Small intestine (tissue), 7 donors: ENCODE results near the gene RORC. TPM values are rescaled to one million over a fixed set of nuclear protein-coding genes. Genes with fewer than 3 reads are reported as not detected.

Source experiments
- DNase-seq, 2 donors: peaks; one replicate each; pipeline versions ENCODE4 v3.0.0 to v3.0.0-alpha.2; 2013
- FAIRE-seq: peaks from 2 replicates; lab custom pipeline; 2012; peaks lifted over from hg19 to GRCh38; lab: Jason Lieb, UNC
- H3K27ac ChIP-seq, 3 donors: one replicate each; pipeline ENCODE4 v1.5.1; 2013; ENCODE audit warnings: low read length in 2 of 3, mild to moderate bottlenecking in 2 of 3, control low read depth in 1 of 3, inconsistent platforms in 1 of 3, low read depth in 1 of 3, moderate library complexity in 1 of 3
- H3K27me3 ChIP-seq, 3 donors: one replicate each; pipeline ENCODE4 v1.6.1; 2013; ENCODE audit warnings: low read length in 3 of 3, inconsistent platforms in 1 of 3; ENCODE audit not compliant: control insufficient read depth in 3 of 3, insufficient read depth in 3 of 3
- H3K36me3 ChIP-seq, 3 donors: one replicate each; pipeline ENCODE4 v1.6.1; 2013; ENCODE audit warnings: low read length in 3 of 3, inconsistent platforms in 1 of 3, low read depth in 1 of 3, mild to moderate bottlenecking in 1 of 3, moderate library complexity in 1 of 3; ENCODE audit not compliant: control insufficient read depth in 3 of 3, insufficient read depth in 2 of 3
- H3K4me1 ChIP-seq, 3 donors: one replicate each; pipeline ENCODE4 v1.6.1; 2013; ENCODE audit warnings: low read length in 2 of 3, inconsistent platforms in 1 of 3, low read depth in 1 of 3, mild to moderate bottlenecking in 1 of 3, moderate library complexity in 1 of 3; ENCODE audit not compliant: control insufficient read depth in 3 of 3, insufficient read depth in 2 of 3
- H3K4me3 ChIP-seq, 3 donors: one replicate each; pipeline ENCODE4 v1.5.1; 2013; ENCODE audit warnings: low read length in 3 of 3, control low read depth in 1 of 3, inconsistent platforms in 1 of 3, low read depth in 1 of 3, mild to moderate bottlenecking in 1 of 3, moderate library complexity in 1 of 3
- H3K9me3 ChIP-seq, 2 donors: one replicate each; pipeline ENCODE4 v1.6.1; 2013; ENCODE audit warnings: low read depth in 1 of 2, low read length in 1 of 2; ENCODE audit not compliant: control insufficient read depth in 2 of 2, insufficient read depth in 1 of 2
- WGBS, 3 donors: extraction: QIAGEN DNeasy Blood & Tissue Kit; methylation state at CpG; one replicate each; pipeline ENCODE4 v1.1.7; 2013; 5-methylcytosine and 5-hydroxymethylcytosine counted together
- polyA plus RNA-seq, 4 donors: library from polyadenylated mRNA; stranded (reverse) in 3 of 4; unstranded in 1 of 4; fragments of 200-250 nt in 3 of 4; fragments of 120-200 nt in 1 of 4; gene quantifications; one replicate each; pipeline versions ENCODE4 v1.2.1 to v1.2.3, GENCODE V29; 2013
- donor health status: healthy with polysubstance abuse.
- donor health status: control.
- donor health status: control.
- donor health status: Bipolar disorder and iron deficiency.
- donor health status: healthy.

The RORC gene
- polyA plus RNA-seq, 4 donors = 5.4 to 15.2 (median 10.8) TPM

DNA sequence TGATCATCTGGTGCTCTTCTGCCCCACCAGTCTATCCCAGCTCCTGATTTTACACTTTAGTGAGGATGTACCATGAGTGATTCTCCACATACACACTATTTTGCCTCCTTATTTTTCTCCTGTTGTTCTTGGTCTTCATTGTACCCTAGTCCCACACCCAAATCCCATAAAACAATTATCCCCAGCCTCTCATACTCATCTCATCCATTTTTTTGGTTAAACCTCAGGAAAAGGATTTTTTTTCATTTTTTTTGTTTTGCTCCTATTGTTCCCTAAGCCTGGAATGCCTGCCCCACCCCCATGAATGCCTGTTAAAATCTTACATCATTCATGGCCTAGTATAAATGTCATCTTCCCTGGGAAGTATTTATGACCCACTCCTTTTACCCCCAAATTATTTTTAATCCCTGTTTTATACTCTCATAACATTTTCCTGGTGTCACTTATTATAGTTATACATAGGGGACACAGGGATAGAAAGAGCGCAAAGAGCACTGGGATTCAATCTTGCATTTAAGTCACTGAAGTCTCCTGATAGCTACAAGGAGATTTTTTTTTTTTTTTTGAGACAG is 21.5 kb downstream of the RORC start:
- Histone ChIP-seq H3K4me3 (no peak overlapping the region), H3K27ac (no peak overlapping the region), H3K9me3 (no peaks in the 10 kb centered on the region), H3K36me3 (peaks cover 0 to 5% (median 2%) of the 10 kb centered on the region in 3 donors), H3K27me3 (peaks cover 0 to 7% (median 0%) of the 10 kb centered on the region in 3 donors), H3K4me1 (no peaks in the 10 kb centered on the region)
- FAIRE-seq (no peak), DNase-seq (no peak)
- 96 to 97% (median 97%) methylated on average over 1 of the region's 1 CpG for WGBS, 3 donors

DNA sequence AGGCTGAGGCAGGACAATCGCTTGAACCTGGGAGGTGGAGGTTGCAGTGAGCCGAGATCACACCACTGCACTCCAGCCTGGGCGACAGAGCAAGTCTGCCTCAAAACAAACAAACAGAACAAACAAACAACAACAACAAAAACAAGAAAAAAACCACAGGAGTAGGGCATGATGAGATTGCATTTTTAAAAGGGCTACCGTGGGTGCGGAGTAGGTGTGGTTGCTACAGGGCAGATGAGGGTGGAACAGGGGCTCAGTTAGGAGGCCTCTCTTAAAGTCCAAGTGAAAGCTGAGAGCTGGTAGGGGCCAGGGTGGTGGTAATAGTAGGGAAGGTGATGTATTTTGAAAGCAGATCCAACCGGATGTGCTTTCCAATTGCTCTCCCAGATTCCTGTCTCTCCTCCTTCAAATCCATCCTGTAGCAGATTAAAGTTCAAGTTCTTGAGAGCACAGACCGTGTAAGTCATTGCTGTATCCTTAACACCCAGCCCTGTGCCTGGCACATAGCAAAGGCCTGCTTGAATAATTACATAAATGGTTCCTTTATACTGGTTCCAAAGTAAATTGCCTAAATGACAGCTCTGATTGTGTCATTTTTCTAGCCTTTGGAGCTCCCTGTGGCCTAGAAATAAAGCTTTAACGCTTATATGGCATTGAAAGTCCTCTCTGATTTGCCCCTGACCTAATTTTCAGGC is 22.2 kb downstream of the RORC start:
- H3K27ac ChIP-seq = no peak overlapping the region
- peaks cover 0 to 12% (median 0%) of the 10 kb centered on the region in 3 donors for H3K27me3 ChIP-seq
- FAIRE-seq = no peak
- no peak overlapping the region for H3K4me3 ChIP-seq
- no peaks in the 10 kb centered on the region for H3K4me1 ChIP-seq
- no peaks in the 10 kb centered on the region for H3K9me3 ChIP-seq
- 61 to 70% (median 66%) methylated on average over 8 of the region's 8 CpGs for WGBS, 3 donors
- no peak for DNase-seq
- peaks cover 0 to 5% (median 0%) of the 10 kb centered on the region in 3 donors for H3K36me3 ChIP-seq

DNA sequence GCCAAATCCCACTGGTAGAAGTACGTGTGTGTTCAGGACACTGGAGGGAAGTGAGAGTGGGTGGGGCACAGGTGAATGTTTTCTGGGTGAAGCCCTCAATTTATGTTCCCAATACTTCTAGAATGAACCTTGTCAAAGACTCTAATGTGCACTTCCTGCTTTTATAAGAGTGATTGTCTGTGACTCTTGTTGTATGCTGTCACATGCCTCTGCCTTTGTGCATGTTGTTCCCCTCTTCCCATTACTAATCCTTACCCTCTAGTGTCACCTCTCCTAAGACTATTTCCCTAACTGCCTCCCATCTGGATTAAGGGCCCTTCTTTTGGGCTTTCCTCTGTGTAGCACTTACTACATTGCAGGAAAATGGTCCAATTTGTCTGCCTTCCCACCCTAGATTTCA is 23.8 kb downstream of the RORC start:
- DNase-seq = no peak
- Histone ChIP-seq H3K27ac (no peak overlapping the region), H3K4me3 (no peak overlapping the region), H3K36me3 (peaks cover 0 to 5% (median 0%) of the 10 kb centered on the region in 3 donors), H3K27me3 (peaks cover 0 to 22% (median 0%) of the 10 kb centered on the region in 3 donors), H3K4me1 (no peaks in the 10 kb centered on the region), H3K9me3 (no peaks in the 10 kb centered on the region)
- WGBS, 3 donors = 54 to 56% (median 55%) methylated on average over 1 of the region's 1 CpG
- FAIRE-seq = no peak

DNA sequence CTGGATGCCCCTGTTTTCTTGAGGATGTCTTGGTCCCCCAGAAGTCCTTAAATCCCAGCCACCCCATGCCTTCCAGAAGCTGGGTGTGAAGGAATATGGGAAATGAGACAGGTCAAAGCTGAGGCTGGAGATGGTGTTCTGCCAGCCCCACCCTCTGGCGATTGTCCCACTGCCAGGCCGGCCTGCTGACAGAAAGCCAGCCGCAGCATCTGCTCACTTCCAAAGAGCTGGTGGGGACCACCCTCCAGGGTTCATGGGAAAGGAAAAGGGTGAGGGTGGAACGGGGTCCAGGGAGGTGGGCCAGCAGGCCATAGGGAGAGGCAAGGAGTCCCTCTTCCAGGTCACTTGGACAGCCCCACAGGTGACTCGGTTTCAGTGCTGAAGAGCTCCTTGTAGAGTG is 24.5 kb downstream of the RORC start:
- Histone ChIP-seq H3K27ac (no peak overlapping the region), H3K4me1 (no peaks in the 10 kb centered on the region), H3K4me3 (no peak overlapping the region), H3K27me3 (peaks cover 0 to 27% (median 0%) of the 10 kb centered on the region in 3 donors), H3K9me3 (no peaks in the 10 kb centered on the region), H3K36me3 (peaks cover 0 to 5% (median 0%) of the 10 kb centered on the region in 3 donors)
- DNase-seq (no peak), FAIRE-seq (no peak)
- 58 to 74% (median 59%) methylated on average over 5 of the region's 5 CpGs for WGBS, 3 donors

DNA sequence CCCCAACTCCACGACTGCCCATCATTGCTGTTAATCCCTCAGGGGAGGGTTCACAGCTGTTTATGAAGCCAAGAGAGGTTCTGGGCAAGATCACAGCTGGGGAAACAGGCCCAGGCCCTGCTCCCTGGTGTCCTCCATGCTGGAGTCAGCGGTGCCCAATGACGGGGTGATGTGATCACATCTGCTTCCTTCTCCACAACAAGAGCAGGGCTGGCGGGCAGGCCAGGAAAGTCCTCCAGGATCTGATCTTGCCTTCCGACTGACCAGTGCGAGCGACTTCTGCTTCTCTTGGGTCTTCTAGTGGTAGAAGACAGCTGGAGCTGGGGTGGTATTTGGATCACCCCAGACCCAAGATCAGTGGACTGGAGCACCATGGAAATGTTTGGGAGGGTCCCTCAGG is 25.4 kb downstream of the RORC start:
- FAIRE-seq = no peak
- no peak for DNase-seq
- Histone ChIP-seq H3K36me3 (peaks cover 0 to 3% (median 0%) of the 10 kb centered on the region in 3 donors), H3K4me1 (no peaks in the 10 kb centered on the region), H3K27me3 (peaks cover 0 to 30% (median 0%) of the 10 kb centered on the region in 3 donors), H3K27ac (no peak overlapping the region), H3K4me3 (no peak overlapping the region), H3K9me3 (no peaks in the 10 kb centered on the region)
- 77 to 87% (median 83%) methylated on average over 7 of the region's 7 CpGs for WGBS, 3 donors

DNA sequence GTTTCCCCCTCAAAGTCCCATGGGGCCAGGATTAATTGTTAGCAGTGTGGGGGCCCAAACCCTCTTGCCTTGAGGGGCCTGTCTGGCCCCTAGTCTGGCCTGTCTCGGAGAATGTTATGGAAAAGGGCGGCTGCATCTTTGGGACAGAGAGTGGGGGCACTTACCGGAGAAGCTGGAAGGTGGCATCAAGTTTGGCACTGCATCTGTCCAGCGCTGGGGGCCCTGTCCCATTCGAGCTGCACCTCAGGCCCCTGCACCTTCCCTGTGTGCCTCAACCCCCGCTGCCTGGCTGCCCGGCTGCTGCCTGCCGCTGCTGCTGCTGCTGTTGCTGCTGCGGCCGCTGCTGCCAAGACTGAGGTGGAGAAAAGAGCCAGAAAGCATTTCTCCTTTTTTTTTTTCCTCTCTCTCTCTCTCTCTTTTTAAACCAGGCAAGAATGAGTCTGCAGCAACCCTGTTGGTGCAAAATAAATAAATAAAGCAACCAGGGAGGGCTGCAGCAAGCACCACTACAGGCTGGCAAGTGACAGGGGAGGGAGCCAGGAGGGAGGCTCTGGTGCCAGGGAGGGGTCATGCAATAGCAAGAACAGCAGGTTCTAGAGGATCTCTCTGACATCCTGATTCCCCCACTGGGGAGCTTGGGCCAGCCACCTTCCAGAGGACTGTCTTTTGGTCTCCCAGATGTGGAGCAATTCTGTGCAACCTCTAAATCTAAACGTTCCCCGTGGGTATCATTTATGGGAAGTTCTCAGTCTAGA is 26.4 kb downstream of the RORC start, which contains the start of gene LINGO4:
TSS of gene LINGO4 (minus strand) at position 354 of the 755 bp plus-strand sequence. CDS start 2,715 bp downstream, outside the sequence.
- DNase-seq (no peak), FAIRE-seq (no peak)

DNA sequence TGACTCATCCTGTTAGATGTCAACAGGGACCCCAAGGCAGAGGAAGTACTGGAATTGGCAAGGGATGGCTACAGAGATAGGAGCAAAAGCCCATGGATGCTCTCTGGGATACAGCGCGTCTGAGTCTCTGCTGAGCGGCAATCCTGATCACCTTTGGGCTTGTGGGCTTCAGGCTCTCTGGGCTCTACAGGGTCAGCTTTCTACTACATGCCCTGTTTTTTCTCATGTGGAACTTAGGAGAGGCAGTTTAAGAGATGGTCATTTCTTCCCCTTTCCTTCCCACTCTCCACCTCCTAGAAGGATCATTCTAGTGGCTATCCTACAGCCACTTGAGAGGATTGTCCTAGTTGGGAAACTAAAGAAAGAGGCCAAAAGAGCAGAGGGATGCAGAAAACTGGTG is 27.7 kb downstream of the RORC start:
- Histone ChIP-seq H3K4me1 (no peaks in the 10 kb centered on the region), H3K27ac (no peak overlapping the region), H3K36me3 (no peaks in the 10 kb centered on the region), H3K27me3 (peaks cover 0 to 50% (median 0%) of the 10 kb centered on the region in 3 donors), H3K4me3 (no peak overlapping the region), H3K9me3 (no peaks in the 10 kb centered on the region)
- 93 to 100% (median 96%) methylated on average over 3 of the region's 3 CpGs for WGBS, 3 donors
- DNase-seq (no peak), FAIRE-seq (no peak)

More for the DNA sequence above, 26.4 kb downstream of the RORC start, which contains the start of gene LINGO4:
- H3K4me1 ChIP-seq = no peaks in the 10 kb centered on the region
- H3K27ac ChIP-seq = no peak within 1 kb of the TSS
- H3K4me3 ChIP-seq = no peak within 1 kb of the TSS
- no peaks in the 10 kb centered on the region for H3K36me3 ChIP-seq
- no peaks in the 10 kb centered on the region for H3K9me3 ChIP-seq
- WGBS, 3 donors = 42 to 69% (median 56%) methylated on average over 12 of the region's 12 CpGs
- peaks cover 0 to 39% (median 0%) of the 10 kb centered on the region in 3 donors for H3K27me3 ChIP-seq

DNA sequence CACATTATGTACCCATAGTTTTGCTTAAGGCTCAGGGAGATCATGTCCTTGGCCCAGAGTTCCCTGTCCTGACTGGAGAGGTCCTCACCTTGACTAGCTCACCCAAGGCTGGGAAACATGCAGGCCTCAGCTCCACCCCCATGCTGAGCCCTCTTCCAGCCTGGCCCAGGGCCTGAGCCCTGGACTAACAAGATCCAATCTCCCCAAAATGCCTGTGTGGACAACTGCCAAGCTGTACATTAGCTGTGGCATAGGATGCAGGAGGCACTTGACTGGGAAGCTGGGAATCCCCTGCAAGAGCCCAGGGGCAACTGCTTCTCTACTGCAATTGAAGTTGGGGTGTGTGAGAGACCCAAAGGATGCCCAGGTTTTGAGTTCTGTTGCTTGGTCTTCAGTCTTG is 28.4 kb downstream of the RORC start:
- no peaks in the 10 kb centered on the region for H3K4me1 ChIP-seq
- no peaks in the 10 kb centered on the region for H3K9me3 ChIP-seq
- peaks cover 0 to 54% (median 0%) of the 10 kb centered on the region in 3 donors for H3K27me3 ChIP-seq
- H3K36me3 ChIP-seq = no peaks in the 10 kb centered on the region
- no peak for DNase-seq
- H3K27ac ChIP-seq = no peak overlapping the region
- no peak overlapping the region for H3K4me3 ChIP-seq
- no peak for FAIRE-seq
